Anterior cingulate cortex (tissue), 58 donors: ENCODE data around the gene DAZ1.
"Not testable (repeated sequence)": the region's sequence is repeated elsewhere in the genome, so short reads cannot be mapped to it uniquely, and the experiment has no call there.

ENCODE experiments used
- DNase-seq, 58 donors: peaks; one replicate each; lab custom pipeline; 2025; lab: John Stamatoyannopoulos, UW

The DAZ1 gene

DNA sequence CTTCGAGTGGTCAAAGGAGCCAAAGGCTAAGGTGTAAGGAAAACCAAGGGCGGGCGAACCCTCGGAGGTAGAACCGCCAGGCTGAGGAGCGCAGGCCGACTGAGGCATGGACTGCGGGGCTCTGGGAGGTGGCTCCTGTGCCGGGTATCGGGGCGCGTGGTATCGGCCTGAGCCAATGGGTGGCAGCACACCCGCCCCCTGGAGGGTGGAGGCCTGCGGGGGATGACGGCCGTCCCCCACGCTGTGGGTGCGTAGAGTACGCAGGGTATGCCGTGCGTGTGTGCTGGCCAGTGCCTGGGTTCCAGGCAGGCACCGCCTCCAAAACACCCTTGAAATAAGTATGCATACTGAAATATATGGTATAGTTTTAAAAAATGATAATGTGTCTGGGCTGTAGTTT is at the start of gene DAZ1:
TSS of gene DAZ1 (minus strand) at position 101 of the 400 bp plus-strand sequence. CDS start 208 bp downstream, outside the sequence.
- not testable (repeated sequence) for DNase-seq

GRCh38 chrY:23219233-23219632 is 20.4 kb upstream of the DAZ1 start, which contains the start of gene DAZ2:
TSS of gene DAZ2 (plus strand) at chrY:23219533. CDS start at chrY:23219741, 208 bp downstream.
- DNase-seq = not testable (repeated sequence)

DNA sequence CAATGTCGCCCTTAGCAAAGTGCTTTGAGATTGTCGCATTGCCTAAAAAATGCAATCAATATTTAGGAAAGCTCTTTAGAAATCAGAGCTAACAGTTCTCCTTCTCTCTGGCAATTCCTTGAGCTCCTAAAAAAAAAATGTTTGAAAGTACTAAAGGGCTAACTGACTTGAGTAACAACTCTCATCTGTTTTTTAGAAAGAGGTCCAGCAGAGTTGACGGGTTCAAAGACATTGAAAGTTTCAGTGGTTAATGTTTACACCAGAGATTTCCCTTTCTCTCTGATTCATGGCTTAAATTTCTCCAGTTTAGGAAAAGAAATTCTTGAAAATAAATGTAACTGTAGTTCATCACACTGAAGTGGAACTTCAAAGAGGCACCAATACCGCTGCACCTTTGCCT is 11.9 kb upstream of the DAZ1 start:
- not testable (repeated sequence) for DNase-seq

- DNase-seq = not testable (repeated sequence)
Measured at GRCh38 chrY:23209802-23210495, 11.1 kb upstream of the DAZ1 start.

DNA sequence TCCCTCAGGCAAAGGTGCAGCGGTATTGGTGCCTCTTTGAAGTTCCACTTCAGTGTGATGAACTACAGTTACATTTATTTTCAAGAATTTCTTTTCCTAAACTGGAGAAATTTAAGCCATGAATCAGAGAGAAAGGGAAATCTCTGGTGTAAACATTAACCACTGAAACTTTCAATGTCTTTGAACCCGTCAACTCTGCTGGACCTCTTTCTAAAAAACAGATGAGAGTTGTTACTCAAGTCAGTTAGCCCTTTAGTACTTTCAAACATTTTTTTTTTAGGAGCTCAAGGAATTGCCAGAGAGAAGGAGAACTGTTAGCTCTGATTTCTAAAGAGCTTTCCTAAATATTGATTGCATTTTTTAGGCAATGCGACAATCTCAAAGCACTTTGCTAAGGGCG is 8.6 kb upstream of the DAZ1 start:
- not testable (repeated sequence) for DNase-seq
